Pons (tissue), 1 donor: Measurements from ENCODE around the gene TFEB.

Experiments
- DNase-seq: peaks from one replicate; pipeline ENCODE4 v3.0.0-alpha.2; 2016; ENCODE audit warnings: low spot score

Gene TFEB

DNA sequence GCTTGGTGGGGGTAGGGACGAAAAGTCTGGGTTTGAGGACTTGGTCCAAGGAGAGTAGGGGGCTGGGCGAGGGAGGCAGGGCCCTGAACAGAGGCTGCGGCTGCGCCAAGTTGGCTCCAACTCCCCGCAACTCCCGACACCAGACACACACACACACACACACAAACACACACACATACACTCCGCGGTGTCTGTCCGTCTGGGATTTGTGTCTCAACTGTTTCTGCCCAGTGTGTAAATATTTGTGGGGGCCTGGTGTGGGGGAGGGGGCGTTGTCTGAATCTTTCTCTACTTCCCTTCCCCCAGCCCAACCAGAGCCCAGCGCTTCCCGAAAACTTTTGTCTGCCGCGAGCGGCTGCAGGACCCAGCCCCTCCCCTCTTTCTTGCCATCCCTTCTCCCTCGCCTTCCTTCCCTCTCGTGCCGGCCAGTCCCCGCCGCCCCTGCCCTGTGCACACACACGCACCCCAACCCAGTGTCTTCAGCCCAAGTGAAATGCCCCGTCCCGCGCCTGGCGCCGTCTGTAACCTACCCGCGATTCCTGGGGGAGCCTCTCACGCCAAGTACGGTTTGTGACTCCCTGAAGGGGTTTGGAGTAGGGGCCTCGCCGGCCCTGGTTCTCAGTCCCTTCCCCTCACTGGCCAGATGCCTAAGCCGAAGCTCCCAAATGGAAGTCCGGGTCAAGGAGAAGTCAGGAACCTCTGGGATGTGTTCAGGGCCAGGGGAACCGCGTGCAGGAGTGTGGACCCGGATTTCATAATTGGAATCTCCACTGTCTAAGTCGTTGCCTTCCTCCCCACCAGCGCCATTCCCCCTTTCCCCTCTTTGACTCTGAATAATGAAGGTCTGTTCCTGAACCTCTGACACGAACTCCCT, 96.2 kb downstream of the TFEB start:
- DNase-seq = no peak

DNA sequence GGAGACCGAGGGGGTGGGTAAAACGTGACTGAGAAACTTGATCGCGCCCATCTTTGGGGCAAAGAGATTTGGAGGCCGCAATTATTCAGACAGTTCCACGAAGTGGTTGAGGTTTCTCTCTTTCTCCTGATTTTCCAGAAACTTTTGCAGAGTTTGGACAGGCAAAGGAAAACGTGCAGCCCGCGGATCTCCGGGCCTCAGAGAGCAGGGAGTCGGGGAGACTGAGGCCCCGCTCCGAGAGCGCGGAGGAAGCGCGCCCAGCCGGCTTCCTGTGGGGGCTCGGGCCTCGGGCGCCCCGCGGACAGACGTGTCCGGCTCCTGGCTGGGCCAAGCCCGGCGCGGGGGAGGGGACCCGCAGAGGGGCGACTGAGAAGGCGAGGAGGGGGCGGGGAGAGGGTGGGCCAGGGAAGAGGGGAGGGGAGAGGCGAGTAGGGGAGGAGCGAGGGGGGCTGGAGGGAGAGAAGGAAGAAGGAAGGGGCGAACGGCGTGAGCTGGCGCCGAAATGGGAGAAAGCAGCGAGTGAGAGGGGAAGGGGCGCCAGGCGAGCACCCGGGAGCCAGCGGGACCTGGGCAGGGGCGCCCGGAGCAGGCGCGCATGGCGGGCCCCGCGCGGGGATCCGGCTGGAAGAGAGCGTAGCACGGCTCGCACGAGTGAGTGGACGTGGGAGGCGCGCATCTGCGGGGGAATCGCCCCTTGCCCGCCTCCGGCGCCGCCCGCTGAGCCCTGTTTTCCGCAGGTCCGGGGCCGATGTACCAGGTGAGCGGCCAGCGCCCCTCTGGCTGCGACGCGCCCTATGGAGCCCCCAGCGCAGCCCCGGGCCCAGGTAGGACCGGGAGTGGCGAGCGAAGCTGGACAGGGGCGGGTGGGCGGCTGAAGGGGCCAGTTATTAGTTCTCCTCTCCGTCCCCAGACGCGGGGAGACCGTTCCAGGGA, 97.1 kb downstream of the TFEB start, which contains the start of gene MDFI:
Gene MDFI, plus strand, starts transcription at position 467 of the 933 bp plus-strand sequence. Its CDS starts 282 bp downstream, at position 749.
- DNase-seq = no peak

DNA sequence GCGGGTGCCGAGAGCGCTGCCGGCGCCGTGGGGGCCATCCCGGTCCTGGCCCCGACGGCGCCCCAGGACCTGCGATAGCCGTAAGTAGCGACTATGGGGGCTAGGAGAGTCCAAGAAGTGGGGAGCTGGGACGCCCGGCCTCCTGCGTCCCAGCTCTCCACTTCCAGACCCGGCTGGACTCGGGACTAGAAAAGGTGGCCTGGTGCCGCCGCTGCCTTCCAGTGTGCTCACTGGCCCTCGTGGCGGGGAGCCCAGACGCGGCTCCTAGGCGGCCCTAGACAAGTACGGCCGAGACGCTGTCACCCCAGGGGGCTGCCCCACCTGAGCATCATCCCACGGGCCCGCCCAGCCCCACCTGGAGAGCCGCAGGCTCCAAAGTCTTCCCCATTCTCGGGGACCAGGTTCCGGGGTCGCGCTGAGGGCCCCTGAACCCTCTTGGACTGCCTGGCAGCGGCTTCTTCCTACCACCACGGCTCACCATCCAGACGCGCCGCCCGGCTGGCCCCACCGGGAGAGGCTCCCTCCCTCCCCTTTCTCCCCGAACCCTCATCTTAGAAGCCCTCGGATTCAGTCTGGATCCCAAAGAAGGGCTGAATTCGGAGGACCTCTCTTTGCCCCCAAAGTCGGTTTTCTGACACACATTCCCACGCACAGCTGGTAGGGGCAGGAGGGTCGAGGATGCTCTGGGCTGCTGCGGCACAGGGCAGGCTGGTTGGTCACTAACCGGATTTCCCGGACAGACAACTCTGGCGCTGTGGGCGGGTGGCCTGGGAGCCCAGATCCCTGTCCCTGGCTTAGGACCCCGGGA, 98.0 kb downstream of the TFEB start:
- no peak for DNase-seq

DNA sequence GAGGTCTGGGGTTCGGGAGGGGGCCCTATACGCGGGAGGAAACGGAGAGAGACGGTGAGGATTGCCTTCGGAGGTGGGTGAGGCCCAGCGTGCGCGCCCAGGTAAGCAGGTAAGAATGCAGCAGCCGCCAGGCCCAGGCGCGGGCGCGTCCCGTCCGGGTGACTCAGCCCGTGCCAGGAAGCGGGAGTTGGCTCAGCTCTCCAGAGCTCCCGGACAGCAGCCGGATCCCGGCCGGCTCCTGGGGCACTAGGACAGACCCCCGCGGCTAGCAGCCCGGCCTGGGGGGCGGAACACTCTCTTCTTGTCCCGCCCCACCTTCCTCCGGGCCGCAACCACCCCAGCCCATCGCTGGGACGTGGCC, 98.6 kb downstream of the TFEB start:
- DNase-seq = no peak

- DNase-seq = no peak
These were observed 100.0 kb downstream of the TFEB start for GRCh38 chr6:41635365-41635764.

- peak; percentile 65 for DNase-seq
These were observed 100.8 kb downstream of the TFEB start for GRCh38 chr6:41634657-41635056.
